NB4 (cell line): ENCODE measurements around the gene ADGRG1.

Experiments used
- DNase-seq: peaks from one replicate; pipeline ENCODE4 v3.0.0; 2010; ENCODE audit warnings: low read depth
- H3K4me3 ChIP-seq: one replicate; pipeline ENCODE4 v1.5.1; 2011; ENCODE audit warnings: mild to moderate bottlenecking, low read depth, low read length, moderate library complexity
- CTCF ChIP-seq: IDR thresholded peaks from one replicate; pipeline ENCODE4 v1.5.1; 2012; ENCODE audit warnings: low read depth, low read length
- MAX ChIP-seq: IDR thresholded peaks from 2 replicates; pipeline ENCODE4 v1.6.1; 2011; ENCODE audit warnings: low read depth, low read length
- MYC ChIP-seq: IDR thresholded peaks from 2 replicates; pipeline ENCODE4 v1.6.1; 2011; ENCODE audit warnings: low read depth, low read length
- POLR2A ChIP-seq: IDR thresholded peaks from 2 replicates; pipeline ENCODE4 v1.6.1; 2011; ENCODE audit warnings: mild to moderate bottlenecking; ENCODE audit not compliant: insufficient read length; ENCODE audit errors: extremely low read depth

The ADGRG1 gene

GRCh38 chr16:57694231-57694724 is 65.8 kb downstream of the ADGRG1 start:
- TF ChIP-seq MAX (no peak), MYC (no peak), POLR2A (no peak), CTCF (no peak)
- peak overlapping the region; percentile 56 for H3K4me3 ChIP-seq

GRCh38 chr16:57694725-57695679 is 66.6 kb downstream of the ADGRG1 start, which contains the start of gene DRC7:
Gene DRC7 (plus strand): TSS chr16:57694806. CDS start chr16:57697950, 3,144 bp downstream.
- DNase-seq: peak; percentile 92
- H3K4me3 ChIP-seq: peak within 1 kb of the TSS; percentile 56
- TF ChIP-seq MYC: no peak; the same call in 1 of the 2 replicates
- TF ChIP-seq CTCF: no peak
- no peak for TF ChIP-seq POLR2A
- peak; percentile 19; the same call in 1 of the 2 replicates for TF ChIP-seq MAX

More at GRCh38 chr16:57694231-57694724, 65.8 kb downstream of the ADGRG1 start:
- no peak for DNase-seq

GRCh38 chr16:57695680-57696069 is 67.2 kb downstream of the ADGRG1 start:
- TF ChIP-seq MYC: no peak
- no peak for TF ChIP-seq MAX
- TF ChIP-seq CTCF: no peak
- no peak for TF ChIP-seq POLR2A
- H3K4me3 ChIP-seq: no peak overlapping the region
- no peak for DNase-seq

- no peak for TF ChIP-seq MAX
- TF ChIP-seq MYC: no peak
- TF ChIP-seq POLR2A: no peak
- no peak for TF ChIP-seq CTCF
Observed at GRCh38 chr16:57696240-57696639, 67.8 kb downstream of the ADGRG1 start.

GRCh38 chr16:57697896-57698537 is 69.6 kb downstream of the ADGRG1 start:
- H3K4me3 ChIP-seq: no peak overlapping the region
- DNase-seq: no peak
- TF ChIP-seq MYC: no peak
- no peak for TF ChIP-seq CTCF
- no peak for TF ChIP-seq POLR2A
- no peak for TF ChIP-seq MAX

More at GRCh38 chr16:57696240-57696639, 67.8 kb downstream of the ADGRG1 start:
- no peak overlapping the region for H3K4me3 ChIP-seq
- DNase-seq: no peak
